SK-N-SH treated with all-trans-retinoic acid at 6 μM for 48 hours (cell line): ENCODE data around the gene CITED2.

Source experiments
- ATAC-seq: fragments of 200-7000 bp; cut with Tn5 transposase; 3 replicates; pipeline ENCODE4 v1.9.1; 2020; ENCODE audit warnings: mild to moderate bottlenecking, moderate library complexity
- ARNTL ChIP-seq: fragments of 450-650 bp; formaldehyde crosslinking; IDR thresholded peaks from 2 replicates; pipeline ENCODE4 v1.5.0; 2020; ENCODE audit warnings: low read depth, mild to moderate bottlenecking, moderate library complexity, borderline replicate concordance
- BACH2 ChIP-seq: fragments of 250-450 bp; sonication (Bioruptor Pico); IDR thresholded peaks from 2 replicates; pipeline ENCODE4 v1.9.0; 2021; ENCODE audit warnings: mild to moderate bottlenecking, borderline replicate concordance
- CREB5 ChIP-seq: fragments of 250-450 bp; sonication (Bioruptor Pico); IDR thresholded peaks from 2 replicates; pipeline ENCODE4 v1.5.1; 2020; ENCODE audit warnings: low read depth, mild to moderate bottlenecking, moderate library complexity
- CSDC2 ChIP-seq: fragments of 250-450 bp; sonication (Bioruptor Pico); IDR thresholded peaks from 2 replicates; pipeline ENCODE4 v1.5.0; 2020; ENCODE audit warnings: mild to moderate bottlenecking, moderate library complexity
- ESRRG ChIP-seq: fragments of 250-450 bp; sonication (Bioruptor Pico); IDR thresholded peaks from 2 replicates; pipeline ENCODE4 v1.6.1; 2021; ENCODE audit warnings: mild to moderate bottlenecking
- GLIS3 ChIP-seq: fragments of 250-450 bp; sonication (Bioruptor Pico); IDR thresholded peaks from 2 replicates; pipeline ENCODE4 v1.5.0; 2020; ENCODE audit warnings: mild to moderate bottlenecking, moderate library complexity
- ISL1 ChIP-seq: fragments of 250-450 bp; sonication (Bioruptor Pico); IDR thresholded peaks from 2 replicates; pipeline ENCODE4 v2.1.2; 2022; ENCODE audit warnings: mild to moderate bottlenecking, moderate library complexity
- OSR1 ChIP-seq: fragments of 250-450 bp; sonication (Bioruptor Pico); IDR thresholded peaks from 2 replicates; pipeline ENCODE4 v1.8.0; 2022; ENCODE audit warnings: moderate library complexity, mild to moderate bottlenecking, inconsistent platforms
- PATZ1 ChIP-seq: fragments of 250-450 bp; sonication (Bioruptor Pico); IDR thresholded peaks from 2 replicates; pipeline ENCODE4 v1.8.0; 2020; ENCODE audit warnings: mild to moderate bottlenecking, moderate library complexity, borderline replicate concordance
- PPARA ChIP-seq: fragments of 250-450 bp; sonication (Bioruptor Pico); IDR thresholded peaks from 2 replicates; pipeline ENCODE4 v1.5.0; 2020; ENCODE audit warnings: mild to moderate bottlenecking, borderline replicate concordance
- RARB ChIP-seq: fragments of 250-450 bp; sonication (Bioruptor Pico); IDR thresholded peaks from 2 replicates; pipeline ENCODE4 v1.8.0; 2021; ENCODE audit warnings: mild to moderate bottlenecking, moderate library complexity
- SNAI2 ChIP-seq: fragments of 250-450 bp; sonication (Bioruptor Pico); IDR thresholded peaks from 2 replicates; pipeline ENCODE4 v1.5.0; 2020; ENCODE audit warnings: mild to moderate bottlenecking, moderate library complexity
- TCF4 ChIP-seq: fragments of 250-450 bp; sonication (Bioruptor Pico); IDR thresholded peaks from 2 replicates; pipeline ENCODE4 v1.8.0; 2021; ENCODE audit warnings: mild to moderate bottlenecking, moderate library complexity, borderline replicate concordance
- TOX ChIP-seq: fragments of 250-450 bp; sonication (Bioruptor Pico); IDR thresholded peaks from 2 replicates; pipeline ENCODE4 v1.8.0; 2021; ENCODE audit warnings: mild to moderate bottlenecking, moderate library complexity, borderline replicate concordance
- TSHZ2 ChIP-seq: fragments of 250-450 bp; sonication (Bioruptor Pico); IDR thresholded peaks from 2 replicates; pipeline ENCODE4 v1.5.0; 2020; ENCODE audit warnings: mild to moderate bottlenecking, moderate library complexity
- ZC3H10 ChIP-seq: fragments of 250-450 bp; sonication (Bioruptor Pico); IDR thresholded peaks from 2 replicates; pipeline ENCODE4 v1.5.1; 2021; ENCODE audit warnings: mild to moderate bottlenecking, moderate library complexity
- ZFP3 ChIP-seq: fragments of 250-450 bp; sonication (Bioruptor Pico); IDR thresholded peaks from 2 replicates; pipeline ENCODE4 v1.5.0; 2020; ENCODE audit warnings: mild to moderate bottlenecking, moderate library complexity
- ZFP30 ChIP-seq: fragments of 450-650 bp; formaldehyde crosslinking; IDR thresholded peaks from 2 replicates; pipeline ENCODE4 v1.5.0; 2022; ENCODE audit warnings: mild to moderate bottlenecking, moderate library complexity
- ZNF565 ChIP-seq: fragments of 450-650 bp; formaldehyde crosslinking; conservative IDR thresholded peaks from 2 replicates; pipeline ENCODE4 v1.5.0; 2020; ENCODE audit warnings: low read depth, mild to moderate bottlenecking, moderate library complexity
- ZNF70 ChIP-seq: fragments of 450-650 bp; formaldehyde crosslinking; IDR thresholded peaks from 2 replicates; pipeline ENCODE4 v1.5.0; 2020; ENCODE audit warnings: mild to moderate bottlenecking, moderate library complexity
- ZNF8 ChIP-seq: fragments of 450-650 bp; formaldehyde crosslinking; IDR thresholded peaks from 2 replicates; pipeline ENCODE4 v1.5.0; 2020; ENCODE audit warnings: mild to moderate bottlenecking, moderate library complexity
- TF ChIP-seq, protein P1 (sequence below): fragments of 250-450 bp; sonication (Bioruptor Pico); IDR thresholded peaks from 2 replicates; pipeline ENCODE4 v1.5.1; 2021; ENCODE audit warnings: mild to moderate bottlenecking, moderate library complexity
- TF ChIP-seq, protein P2 (sequence below): fragments of 250-450 bp; sonication (Bioruptor Pico); IDR thresholded peaks from 2 replicates; pipeline ENCODE4 v1.8.0; 2021; ENCODE audit warnings: low read depth, mild to moderate bottlenecking, moderate library complexity, borderline replicate concordance

The CITED2 gene

DNA sequence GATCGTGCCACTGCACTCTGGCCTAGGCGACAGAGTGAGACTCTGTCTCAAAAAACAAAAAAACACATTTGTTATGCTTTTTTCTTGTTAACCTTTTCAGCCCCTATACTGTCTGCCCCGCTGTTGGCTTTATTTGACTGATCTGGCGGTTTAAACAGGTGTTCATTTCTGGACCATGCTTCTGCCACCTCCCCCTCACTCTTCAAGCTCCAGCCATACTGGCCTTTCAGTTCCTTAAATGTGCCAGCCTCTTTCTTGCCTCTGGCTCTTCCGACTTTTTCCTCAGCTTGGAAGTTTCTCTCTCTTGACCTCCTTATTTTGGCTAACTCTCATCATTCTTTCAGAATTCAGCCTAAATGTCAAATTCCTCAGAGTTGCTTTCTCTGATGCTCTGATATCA is 47.4 kb downstream of the CITED2 start:
- TF ChIP-seq, protein P1, sequence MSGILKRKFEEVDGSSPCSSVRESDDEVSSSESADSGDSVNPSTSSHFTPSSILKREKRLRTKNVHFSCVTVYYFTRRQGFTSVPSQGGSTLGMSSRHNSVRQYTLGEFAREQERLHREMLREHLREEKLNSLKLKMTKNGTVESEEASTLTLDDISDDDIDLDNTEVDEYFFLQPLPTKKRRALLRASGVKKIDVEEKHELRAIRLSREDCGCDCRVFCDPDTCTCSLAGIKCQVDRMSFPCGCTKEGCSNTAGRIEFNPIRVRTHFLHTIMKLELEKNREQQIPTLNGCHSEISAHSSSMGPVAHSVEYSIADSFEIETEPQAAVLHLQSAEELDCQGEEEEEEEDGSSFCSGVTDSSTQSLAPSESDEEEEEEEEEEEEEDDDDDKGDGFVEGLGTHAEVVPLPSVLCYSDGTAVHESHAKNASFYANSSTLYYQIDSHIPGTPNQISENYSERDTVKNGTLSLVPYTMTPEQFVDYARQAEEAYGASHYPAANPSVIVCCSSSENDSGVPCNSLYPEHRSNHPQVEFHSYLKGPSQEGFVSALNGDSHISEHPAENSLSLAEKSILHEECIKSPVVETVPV (CRISPR knock-in tag): no peak
- no peak for TF ChIP-seq TCF4 (CRISPR knock-in tag)
- TF ChIP-seq ZC3H10: no peak
- no peak for TF ChIP-seq ARNTL (CRISPR knock-in tag)
- TF ChIP-seq BACH2 (CRISPR knock-in tag): no peak
- TF ChIP-seq, protein P2, sequence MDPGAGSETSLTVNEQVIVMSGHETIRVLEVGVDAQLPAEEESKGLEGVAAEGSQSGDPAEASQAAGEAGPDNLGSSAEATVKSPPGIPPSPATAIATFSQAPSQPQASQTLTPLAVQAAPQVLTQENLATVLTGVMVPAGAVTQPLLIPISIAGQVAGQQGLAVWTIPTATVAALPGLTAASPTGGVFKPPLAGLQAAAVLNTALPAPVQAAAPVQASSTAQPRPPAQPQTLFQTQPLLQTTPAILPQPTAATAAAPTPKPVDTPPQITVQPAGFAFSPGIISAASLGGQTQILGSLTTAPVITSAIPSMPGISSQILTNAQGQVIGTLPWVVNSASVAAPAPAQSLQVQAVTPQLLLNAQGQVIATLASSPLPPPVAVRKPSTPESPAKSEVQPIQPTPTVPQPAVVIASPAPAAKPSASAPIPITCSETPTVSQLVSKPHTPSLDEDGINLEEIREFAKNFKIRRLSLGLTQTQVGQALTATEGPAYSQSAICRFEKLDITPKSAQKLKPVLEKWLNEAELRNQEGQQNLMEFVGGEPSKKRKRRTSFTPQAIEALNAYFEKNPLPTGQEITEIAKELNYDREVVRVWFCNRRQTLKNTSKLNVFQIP (CRISPR knock-in tag): no peak
- TF ChIP-seq GLIS3 (CRISPR knock-in tag): no peak
- no peak for TF ChIP-seq CSDC2
- TF ChIP-seq ESRRG (CRISPR knock-in tag): no peak
- no peak for TF ChIP-seq ZFP30 (CRISPR knock-in tag)
- TF ChIP-seq RARB: no peak
- TF ChIP-seq ISL1 (CRISPR knock-in tag): no peak
- no peak for TF ChIP-seq CREB5 (CRISPR knock-in tag)
- no peak for TF ChIP-seq ZNF70 (CRISPR knock-in tag)
- TF ChIP-seq ZNF565: no peak
- TF ChIP-seq ZFP3 (CRISPR knock-in tag): no peak
- no peak for TF ChIP-seq SNAI2
- TF ChIP-seq OSR1 (CRISPR knock-in tag): no peak
- no peak for TF ChIP-seq ZNF8 (CRISPR knock-in tag)
- TF ChIP-seq, all 23 proteins: peak for 0
- ATAC-seq: no peak

- TF ChIP-seq, protein P2 (CRISPR knock-in tag): no peak
- TF ChIP-seq BACH2 (CRISPR knock-in tag): no peak
- no peak for TF ChIP-seq TCF4 (CRISPR knock-in tag)
- TF ChIP-seq TSHZ2 (CRISPR knock-in tag): no peak
- TF ChIP-seq CSDC2: no peak
- no peak for TF ChIP-seq CREB5 (CRISPR knock-in tag)
- TF ChIP-seq ZFP3 (CRISPR knock-in tag): no peak
- no peak for ATAC-seq
These were observed 48.8 kb downstream of the CITED2 start for GRCh38 chr6:139325686-139326085.

DNA sequence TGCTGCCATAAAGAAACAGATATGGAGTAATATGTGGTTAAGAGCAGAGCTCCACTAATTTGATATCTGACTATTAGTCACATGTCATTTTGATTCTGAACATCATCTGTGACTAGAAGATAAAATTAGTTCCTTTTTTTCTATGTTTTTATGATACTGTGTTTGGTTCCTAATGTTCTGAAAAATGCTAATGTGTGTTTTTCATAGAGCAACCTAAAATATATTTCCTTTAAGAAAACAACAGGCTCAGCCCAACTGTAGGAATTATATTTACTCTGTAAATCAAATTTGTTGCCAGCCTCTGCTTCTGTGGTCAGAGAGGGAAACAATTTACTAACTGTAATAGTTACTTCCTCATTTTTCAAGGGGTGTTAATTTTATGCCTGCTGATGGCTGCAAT is 49.3 kb downstream of the CITED2 start:
- TF ChIP-seq ZNF565 (no peak), GLIS3 (CRISPR knock-in tag) (no peak), RARB (no peak), ZC3H10 (no peak), ZFP3 (CRISPR knock-in tag) (no peak), ESRRG (CRISPR knock-in tag) (no peak), ZNF8 (CRISPR knock-in tag) (no peak), PPARA (CRISPR knock-in tag) (no peak), TOX (no peak), ISL1 (CRISPR knock-in tag) (no peak), PATZ1 (CRISPR knock-in tag) (no peak)
- TF ChIP-seq, protein P2 (CRISPR knock-in tag): no peak
- no peak for ATAC-seq
